GM21360 (cell line): ENCODE measurements around the gene NUDCD3.
A peak's percentile ranks its signal among the peaks of the same experiment; 100 is the strongest.

ENCODE experiments used
- ATAC-seq: cut with Tn5 transposase; IDR thresholded peaks from one replicate; pipeline ENCODE4 v1.9.1; 2021; ENCODE audit warnings: mild to moderate bottlenecking, moderate library complexity; ENCODE audit not compliant: unreplicated experiment

NUDCD3 gene

DNA sequence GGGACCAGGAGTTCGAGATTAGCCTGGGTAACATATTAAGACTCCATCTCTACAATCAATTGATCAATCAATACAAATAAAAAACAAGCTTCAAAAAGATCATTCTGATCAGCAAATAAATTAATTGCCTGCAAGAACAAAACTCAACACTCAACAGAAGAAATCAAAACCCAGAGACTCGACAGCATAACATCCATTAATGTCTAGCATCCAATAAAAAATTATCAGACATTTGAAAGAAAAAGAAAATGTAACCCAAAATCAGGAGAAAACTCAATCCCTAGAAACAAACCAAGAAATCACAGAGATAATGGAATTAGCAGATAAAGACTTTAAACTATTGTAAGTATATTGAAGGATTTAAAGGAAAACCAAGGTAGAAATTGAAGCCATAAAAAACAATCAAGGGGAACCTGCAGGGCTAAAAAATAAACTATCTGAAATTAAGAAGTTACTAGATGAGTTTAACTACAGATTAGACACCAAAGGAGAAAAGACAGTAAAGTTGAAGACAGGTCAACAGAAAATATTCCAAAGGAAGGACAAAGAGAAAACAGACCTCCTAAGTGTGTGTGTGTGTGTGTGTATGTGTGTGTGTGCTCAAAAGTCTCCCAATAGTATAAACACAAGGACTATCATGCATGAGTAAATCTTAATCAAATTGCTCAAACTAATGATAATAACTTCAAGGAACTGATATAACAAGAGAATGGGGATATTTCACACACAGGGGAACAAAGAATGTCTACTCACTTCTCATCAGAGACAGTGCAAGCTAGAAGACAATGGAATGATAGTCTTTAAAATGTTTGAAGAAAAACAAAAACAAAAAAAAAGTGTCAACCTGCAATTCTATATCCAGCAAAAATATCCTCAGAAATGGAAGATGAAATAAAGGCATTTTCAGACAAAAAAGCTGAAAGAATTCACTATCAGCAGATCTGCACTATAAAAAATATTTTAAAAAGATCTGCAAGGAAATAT, 7.7 kb downstream of the NUDCD3 start:
- ATAC-seq, result no peak

DNA sequence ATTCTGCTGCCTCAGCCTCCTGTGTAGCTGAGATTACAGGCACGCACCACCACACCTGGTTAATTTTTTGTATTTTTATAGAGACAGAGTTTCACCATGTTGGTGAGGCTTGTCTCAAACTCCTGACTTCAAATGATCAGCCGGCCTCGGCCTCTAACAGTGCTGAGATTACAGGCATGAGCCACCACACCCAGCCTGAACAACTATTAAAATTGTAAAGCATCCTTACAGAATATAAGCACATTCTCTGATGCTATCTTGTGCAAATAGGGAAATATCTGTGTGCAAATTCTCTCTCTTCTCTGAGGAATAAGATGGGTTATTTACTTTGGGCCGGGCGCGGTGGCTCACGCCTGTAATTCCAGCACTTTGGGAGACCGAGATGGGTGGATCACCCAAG, 12.5 kb downstream of the NUDCD3 start:
- ATAC-seq, result no peak

DNA sequence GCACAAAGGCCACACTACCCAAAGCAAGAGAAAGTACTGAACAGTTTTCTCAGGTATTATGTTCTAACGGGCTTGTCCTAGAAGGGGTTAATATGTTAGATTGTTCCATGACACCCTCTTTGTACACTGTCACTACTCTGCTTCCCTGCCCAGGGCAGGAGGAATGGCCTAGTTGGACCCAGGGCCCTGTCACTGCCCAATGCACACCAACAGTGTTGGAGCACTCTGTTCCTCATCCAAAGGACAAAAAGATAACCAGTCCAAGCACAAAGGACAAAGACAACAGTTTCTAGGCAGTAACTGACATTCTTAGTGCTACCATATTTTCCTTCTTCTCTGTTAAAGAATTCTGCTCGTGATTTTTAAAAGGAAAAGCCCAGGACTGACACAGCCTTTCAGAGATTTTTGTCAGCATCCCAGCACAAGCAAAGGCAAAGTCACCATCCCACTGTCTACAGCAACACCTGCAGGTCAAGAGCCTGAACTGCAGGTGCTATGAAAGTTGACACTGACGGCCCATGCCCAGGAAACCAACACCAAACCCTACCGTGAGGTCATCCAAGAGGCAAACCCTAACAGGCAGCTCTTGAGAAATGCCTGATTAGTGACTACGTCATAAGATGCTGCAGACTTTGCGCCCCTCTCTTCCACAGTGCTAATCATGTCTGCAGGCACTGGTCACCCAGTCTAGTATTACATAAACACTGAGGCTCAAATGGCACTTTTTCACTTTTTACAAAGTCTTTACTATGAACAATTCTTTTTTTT, 13.2 kb downstream of the NUDCD3 start:
- ATAC-seq, result peak; percentile 87

GRCh38 chr7:44476313-44476712, 14.1 kb downstream of the NUDCD3 start:
- no peak for ATAC-seq

DNA sequence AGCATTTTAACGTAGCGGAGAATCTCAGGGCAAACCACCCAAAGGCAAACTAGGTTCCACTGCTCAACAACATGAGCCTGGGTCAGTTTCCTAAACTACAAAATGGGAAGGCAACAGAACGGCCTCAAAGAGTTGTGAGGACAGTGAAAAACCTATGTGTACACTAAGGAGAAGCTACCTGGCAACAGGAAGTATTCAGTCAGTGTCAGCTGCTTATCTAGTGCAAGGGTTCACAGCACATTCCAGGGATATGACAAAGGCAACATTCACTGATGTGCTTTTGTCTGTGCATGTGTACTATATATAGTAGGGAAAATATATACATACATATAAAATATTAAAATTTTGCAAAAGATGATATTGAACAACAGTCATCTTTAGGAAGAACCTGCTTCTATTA, 17.2 kb downstream of the NUDCD3 start:
- ATAC-seq, result no peak

GRCh38 chr7:44472843-44473242, 17.6 kb downstream of the NUDCD3 start:
- ATAC-seq, result no peak

DNA sequence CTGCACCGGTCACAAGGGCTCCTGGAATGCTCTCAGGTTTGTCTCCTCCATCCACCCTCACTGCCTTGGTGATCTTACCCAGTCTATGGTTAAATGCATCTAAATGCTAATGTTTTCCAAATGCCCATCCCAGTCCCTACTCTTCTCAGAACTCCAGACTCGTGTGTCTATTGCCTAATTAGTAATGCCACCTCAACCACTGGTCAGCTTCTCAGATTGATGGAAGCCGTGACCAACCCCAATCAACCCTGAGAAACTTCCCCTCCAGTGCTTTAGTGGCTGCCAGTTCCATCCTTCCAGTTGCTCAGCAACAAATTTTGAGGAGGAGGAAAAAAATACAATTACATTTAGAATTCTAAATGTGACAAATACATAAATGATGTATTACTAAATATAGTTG, 18.6 kb downstream of the NUDCD3 start:
- no peak for ATAC-seq

- no peak for ATAC-seq
These were observed 19.0 kb downstream of the NUDCD3 start for GRCh38 chr7:44471436-44471835.

GRCh38 chr7:44470628-44471245, 19.7 kb downstream of the NUDCD3 start:
- ATAC-seq, result no peak

DNA sequence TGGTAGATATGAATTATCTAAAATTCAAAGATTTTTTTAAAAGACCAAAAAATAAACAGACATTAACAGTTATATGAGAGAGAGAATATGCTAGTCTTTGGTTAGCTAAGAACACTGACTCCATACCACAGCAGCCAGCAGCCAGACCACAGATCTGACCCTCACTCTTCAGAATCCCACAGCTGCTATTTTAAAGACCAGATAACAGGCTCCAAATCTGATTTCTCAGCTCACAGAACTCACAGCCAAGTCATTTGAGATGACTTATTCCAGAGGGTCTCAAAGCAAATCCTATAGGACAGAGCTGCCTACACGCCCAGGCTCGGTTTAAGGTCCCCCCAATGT, 20.4 kb downstream of the NUDCD3 start:
- no peak for ATAC-seq

DNA sequence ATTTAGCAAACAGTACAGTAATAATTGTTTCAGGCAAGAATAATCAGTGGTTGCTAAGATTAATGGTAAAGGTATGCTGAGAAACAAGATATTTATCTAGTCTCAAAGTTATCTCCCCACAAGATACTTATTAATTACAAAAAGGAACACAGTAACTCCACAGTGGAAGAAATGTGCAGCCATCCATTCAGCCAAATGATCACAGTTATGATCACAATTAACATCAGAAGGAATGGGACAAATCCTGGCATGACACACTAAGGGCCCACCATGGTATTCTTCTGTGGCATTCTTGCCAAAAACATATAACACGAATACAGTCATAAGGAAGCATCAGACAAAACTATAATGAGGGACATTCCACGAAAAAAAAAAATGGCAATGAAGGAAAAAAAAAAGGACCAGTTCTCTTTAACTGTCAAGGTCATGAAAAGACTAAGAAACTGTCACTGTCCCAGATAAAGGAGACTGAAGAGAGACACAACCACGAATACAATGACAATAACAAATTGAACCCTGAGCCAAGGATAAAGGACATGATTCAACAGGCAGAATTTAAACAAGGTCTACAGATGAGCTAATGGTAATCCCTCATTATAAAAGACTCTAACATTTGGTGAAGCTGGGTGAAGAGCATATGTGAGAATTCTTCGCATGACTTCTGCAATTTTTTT, 20.9 kb downstream of the NUDCD3 start:
- no peak for ATAC-seq

DNA sequence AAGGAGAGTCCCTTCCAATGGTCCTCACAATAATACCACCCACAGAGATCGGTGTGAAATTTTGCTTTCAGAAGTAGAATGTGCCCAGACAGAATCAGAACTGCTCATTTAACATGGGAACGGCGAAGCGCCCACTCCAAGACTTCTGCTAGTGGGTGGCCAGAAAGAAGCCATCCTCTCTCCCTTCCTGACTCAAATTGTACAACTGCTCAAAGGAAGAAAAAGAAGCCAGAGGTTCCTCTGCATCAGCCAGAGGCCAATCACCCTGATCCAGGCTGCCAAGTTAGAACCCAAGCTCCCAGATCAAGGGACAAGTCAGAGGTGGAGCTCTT, 23.3 kb downstream of the NUDCD3 start:
- no peak for ATAC-seq

DNA sequence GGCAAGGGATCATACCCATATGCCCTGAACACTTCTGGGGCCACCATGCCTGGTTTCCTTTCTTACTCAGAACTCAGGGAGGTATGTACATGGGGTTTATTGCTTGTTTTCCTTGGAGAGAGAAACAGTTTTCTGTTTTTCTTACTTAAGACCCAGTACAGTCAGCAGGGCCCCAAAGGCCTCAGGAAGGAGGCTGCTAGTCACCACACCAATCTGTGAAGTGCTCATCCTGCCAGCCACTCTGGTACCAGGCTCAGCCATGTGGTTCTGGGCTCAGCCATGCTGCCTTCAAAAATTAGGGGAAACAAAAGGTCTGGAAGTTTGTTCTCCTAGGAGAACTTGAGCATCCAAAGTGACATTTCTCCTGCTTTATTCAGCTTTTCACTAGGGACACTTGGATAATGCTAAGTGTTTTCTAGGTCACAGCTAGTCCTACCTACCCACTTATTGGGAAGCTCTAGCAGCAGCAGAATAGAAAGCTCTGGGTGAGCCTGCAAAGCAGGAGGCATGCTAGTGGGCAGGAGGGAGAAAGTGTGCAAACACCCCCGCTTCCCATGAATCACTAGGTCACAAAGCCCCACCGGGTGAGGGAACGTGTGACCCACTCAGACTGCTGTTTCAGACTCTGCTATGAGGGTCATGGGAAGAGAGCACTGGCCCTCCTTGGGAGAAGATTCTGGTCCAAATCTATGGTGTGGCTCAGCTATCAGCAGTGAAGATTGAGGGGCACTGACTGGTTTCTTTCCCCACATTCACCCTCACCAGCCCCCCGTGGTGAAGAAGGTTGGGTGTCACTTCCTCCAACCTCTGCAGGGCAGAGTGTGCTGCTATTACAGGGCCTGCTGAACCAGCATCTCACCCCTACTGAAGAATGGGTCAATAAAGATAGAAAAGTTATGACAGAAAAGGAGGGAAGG, 23.9 kb downstream of the NUDCD3 start:
- ATAC-seq, result no peak

DNA sequence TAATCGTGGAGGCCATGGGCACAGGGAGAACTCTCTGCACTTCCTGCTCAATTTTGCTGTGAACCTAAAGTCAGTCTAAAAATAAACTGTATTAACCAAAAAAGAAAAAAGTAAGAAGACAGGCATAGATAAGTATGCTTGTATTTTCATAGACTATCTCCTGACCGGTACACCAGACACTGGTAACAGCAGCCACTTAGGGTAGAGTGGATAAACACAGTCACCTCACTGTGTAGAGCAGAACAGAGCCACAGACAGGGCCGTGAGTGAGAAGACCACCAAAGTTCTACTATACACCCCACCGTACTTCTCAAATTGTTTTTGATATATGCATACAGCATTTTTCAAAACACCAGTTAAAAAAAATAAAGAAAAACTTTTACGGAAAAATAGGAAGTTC, 25.0 kb downstream of the NUDCD3 start:
- ATAC-seq, result no peak

DNA sequence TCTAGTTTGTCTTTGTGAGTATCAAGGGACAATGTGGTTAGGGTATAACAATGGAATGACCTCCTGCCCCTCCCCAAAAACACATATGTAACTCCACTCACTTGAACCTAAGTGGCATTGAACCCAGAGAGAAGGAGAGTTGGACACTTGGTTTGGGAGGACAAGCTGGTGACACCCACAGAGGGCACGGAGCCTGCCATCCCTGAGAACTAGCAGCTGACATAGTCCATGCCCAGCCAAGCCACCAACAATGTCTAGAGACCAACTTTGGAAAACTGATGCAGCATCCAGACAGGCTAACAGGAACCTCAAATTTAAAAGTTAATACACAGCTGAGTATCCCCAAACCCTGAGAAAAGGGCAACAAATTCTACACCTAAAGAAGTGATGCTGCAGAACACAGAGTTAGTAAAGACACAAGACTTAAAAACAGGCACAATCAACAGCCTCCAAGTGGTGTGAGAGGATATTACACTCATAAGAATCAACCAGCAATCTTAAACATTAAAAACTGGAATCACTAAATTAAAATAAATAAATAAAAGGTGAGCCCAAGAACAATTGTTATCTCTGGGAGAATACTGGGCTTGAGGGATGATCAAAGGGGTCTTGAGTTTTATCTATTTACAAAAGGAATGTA, 27.2 kb downstream of the NUDCD3 start:
- no peak for ATAC-seq

GRCh38 chr7:44461387-44461786, 29.1 kb downstream of the NUDCD3 start:
- peak; percentile 35 for ATAC-seq

GRCh38 chr7:44460325-44460724, 30.1 kb downstream of the NUDCD3 start:
- ATAC-seq, result peak; percentile 84

DNA sequence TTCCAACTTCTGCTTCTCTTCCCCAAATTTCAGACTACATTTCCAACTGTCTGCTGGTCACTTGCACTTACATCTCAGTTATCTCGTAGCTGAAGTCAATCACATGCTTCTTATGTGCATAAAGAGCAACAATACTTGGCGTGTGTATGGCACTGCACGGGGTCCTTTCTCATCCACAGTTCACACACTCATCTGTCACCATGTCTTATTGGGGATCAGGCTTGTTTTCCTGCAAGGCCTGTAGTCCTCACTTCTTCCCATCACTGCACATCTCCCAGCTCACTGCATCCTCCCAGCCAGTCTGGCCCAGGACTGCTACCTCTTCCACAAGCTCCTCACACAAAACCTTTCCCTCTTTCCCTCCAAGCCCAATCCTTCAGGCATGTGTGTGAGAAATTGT, 35.3 kb downstream of the NUDCD3 start:
- ATAC-seq, result no peak

DNA sequence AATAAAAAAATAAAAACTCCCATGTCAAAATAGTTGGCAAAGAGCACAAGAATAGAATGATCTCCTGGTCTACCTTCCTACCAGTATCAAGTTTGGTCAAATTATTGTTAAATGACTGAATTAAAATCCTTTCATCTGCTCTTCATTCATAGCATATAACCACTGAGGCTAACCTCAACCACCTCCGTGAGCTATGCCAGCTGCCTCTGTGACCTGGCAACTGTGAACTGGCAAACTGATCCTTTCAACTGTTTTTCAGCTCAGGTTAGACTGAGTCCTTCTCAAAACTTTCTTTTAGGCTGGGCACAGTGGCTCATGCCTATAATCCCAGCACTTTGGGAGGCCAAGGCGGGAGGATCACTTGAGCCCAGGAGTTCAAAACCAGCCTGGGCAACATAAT, 36.1 kb downstream of the NUDCD3 start:
- ATAC-seq, result no peak

DNA sequence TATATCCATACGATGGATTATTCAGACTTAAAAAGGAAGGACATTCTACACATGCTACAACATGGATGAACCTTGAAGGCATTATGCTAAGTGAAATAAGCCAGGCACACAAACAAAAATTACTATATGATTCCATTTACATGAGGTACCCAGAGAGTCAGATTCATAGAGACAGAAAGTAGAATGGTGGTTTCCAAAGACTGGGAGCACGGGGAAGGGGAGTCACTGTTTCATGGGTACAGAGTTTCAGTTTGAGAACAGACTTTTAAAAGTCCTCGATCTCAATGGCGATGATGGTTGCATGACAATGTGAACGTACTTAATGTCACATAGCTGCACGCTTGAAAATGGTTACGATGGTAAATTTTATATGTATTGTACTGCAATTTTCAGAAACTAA, 39.3 kb downstream of the NUDCD3 start:
- ATAC-seq, result no peak
